HG03135 (cell line): ENCODE data around the gene SPATA31C2.
"Not testable (repeated sequence)": the region's sequence is repeated elsewhere in the genome, so short reads cannot be mapped to it uniquely, and the experiment has no call there.

ENCODE experiments used
- ATAC-seq: cut with Tn5 transposase; IDR thresholded peaks from one replicate; pipeline ENCODE4 v1.9.1; 2021; ENCODE audit warnings: mild to moderate bottlenecking, moderate library complexity; ENCODE audit not compliant: unreplicated experiment

SPATA31C2 gene

GRCh38 chr9:88138375-88138774, at the start of gene SPATA31C2:
Gene SPATA31C2, minus strand, starts transcription at chr9:88138475. Its CDS starts 29 bp downstream, at chr9:88138446.
- ATAC-seq: not testable (repeated sequence)

- no peak for ATAC-seq
Measured at GRCh38 chr9:88187631-88188030, 49.4 kb upstream of the SPATA31C2 start.

GRCh38 chr9:88186495-88187110, 48.3 kb upstream of the SPATA31C2 start:
- no peak for ATAC-seq

- ATAC-seq: no peak
Measured at GRCh38 chr9:88184976-88185375, 46.7 kb upstream of the SPATA31C2 start.

- no peak for ATAC-seq
Measured at GRCh38 chr9:88183798-88184495, 45.7 kb upstream of the SPATA31C2 start.

- ATAC-seq: no peak
Measured at GRCh38 chr9:88182501-88182900, 44.2 kb upstream of the SPATA31C2 start.

- no peak for ATAC-seq
Measured at GRCh38 chr9:88180081-88180765, 41.9 kb upstream of the SPATA31C2 start.

GRCh38 chr9:88179062-88179521, 40.8 kb upstream of the SPATA31C2 start:
- ATAC-seq: no peak

GRCh38 chr9:88178641-88179040, 40.4 kb upstream of the SPATA31C2 start:
- ATAC-seq: no peak

- ATAC-seq: no peak
Measured at GRCh38 chr9:88177371-88177770, 39.1 kb upstream of the SPATA31C2 start.

- no peak for ATAC-seq
Measured at GRCh38 chr9:88174324-88174723, 36.0 kb upstream of the SPATA31C2 start.

GRCh38 chr9:88173378-88173999, 35.2 kb upstream of the SPATA31C2 start:
- no peak for ATAC-seq

- ATAC-seq: no peak
Measured at GRCh38 chr9:88169700-88170099, 31.4 kb upstream of the SPATA31C2 start.

- no peak for ATAC-seq
Measured at GRCh38 chr9:88168564-88168963, 30.3 kb upstream of the SPATA31C2 start.

GRCh38 chr9:88166660-88167059, 28.4 kb upstream of the SPATA31C2 start:
- no peak for ATAC-seq

- no peak for ATAC-seq
Measured at GRCh38 chr9:88164850-88165249, 26.6 kb upstream of the SPATA31C2 start.

GRCh38 chr9:88161144-88161543, 22.9 kb upstream of the SPATA31C2 start:
- no peak for ATAC-seq

GRCh38 chr9:88143957-88144625, 5.8 kb upstream of the SPATA31C2 start:
- no peak for ATAC-seq

GRCh38 chr9:88143179-88143578, 4.9 kb upstream of the SPATA31C2 start:
- no peak for ATAC-seq

- ATAC-seq: not testable (repeated sequence)
Measured at GRCh38 chr9:88133552-88133951, 4.7 kb downstream of the SPATA31C2 start.

- not testable (repeated sequence) for ATAC-seq
Measured at GRCh38 chr9:88129556-88129955, 8.7 kb downstream of the SPATA31C2 start.
